ENCODE data around the gene BASP1.

BASP1 gene

GRCh38 chr5:17187786-17188170, 29.7 kb upstream of the BASP1 start:
- Histone ChIP-seq H4K12ac (ENCODE audit: low read depth, low read length) (no peak overlapping the region), H2AK5ac (ENCODE audit: low read length) (no peak overlapping the region), H3K9me3 (ENCODE audit: insufficient read depth, low read depth, low read length) (no peaks in the 10 kb centered on the region), H3K4ac (ENCODE audit: low read depth, low read length) (no peak overlapping the region), H3K23ac (ENCODE audit: low read length) (no peak overlapping the region), H3K79me2 (ENCODE audit: control insufficient read depth, insufficient read depth, low read length, poor library complexity) (no peaks in the 10 kb centered on the region), H3K4me3 (ENCODE audit: low read depth, low read length) (no peak overlapping the region), H2AFZ (ENCODE audit: insufficient read depth, low read length, poor library complexity) (no peak overlapping the region), H4K8ac (ENCODE audit: low read depth, low read length) (no peak overlapping the region), H3K79me1 (ENCODE audit: low read length) (peaks cover 2% of the 10 kb centered on the region), H3K18ac (ENCODE audit: low read length) (peak overlapping the region; percentile 47), H3K14ac (ENCODE audit: low read length) (peak overlapping the region; percentile 19), H3K27ac (ENCODE audit: low read depth, low read length) (no peak overlapping the region), H3K36me3 (ENCODE audit: control insufficient read depth in 1 of 2, insufficient read depth in 2 of 2, low read length in 2 of 2) (no peaks in the 10 kb centered on the region), H3K27me3 (ENCODE audit: insufficient read depth, low read length) (no peaks in the 10 kb centered on the region), H3K9ac (ENCODE audit: low read length) (no peak overlapping the region), H4K91ac (ENCODE audit: low read depth, low read length) (no peak overlapping the region), H2BK5ac (ENCODE audit: low read depth, low read length, poor library complexity) (no peak overlapping the region), H2BK12ac (ENCODE audit: low read length) (peak overlapping the region; percentile 47), H2BK120ac (ENCODE audit: insufficient read depth, low read length, poor library complexity) (peak overlapping the region; percentile 53), H3K4me2 (ENCODE audit: low read length) (no peak overlapping the region), H3K4me1 (ENCODE audit: control insufficient read depth in 1 of 2, insufficient read depth in 2 of 2, low read length in 2 of 2) (peaks cover 6% of the 10 kb centered on the region in 2 experiments)
- no peak for DNase-seq
- no CpG with 5 or more reads among the region's 6 CpGs for WGBS (ENCODE audit: extremely low coverage, insufficient coverage, insufficient read length)

DNA sequence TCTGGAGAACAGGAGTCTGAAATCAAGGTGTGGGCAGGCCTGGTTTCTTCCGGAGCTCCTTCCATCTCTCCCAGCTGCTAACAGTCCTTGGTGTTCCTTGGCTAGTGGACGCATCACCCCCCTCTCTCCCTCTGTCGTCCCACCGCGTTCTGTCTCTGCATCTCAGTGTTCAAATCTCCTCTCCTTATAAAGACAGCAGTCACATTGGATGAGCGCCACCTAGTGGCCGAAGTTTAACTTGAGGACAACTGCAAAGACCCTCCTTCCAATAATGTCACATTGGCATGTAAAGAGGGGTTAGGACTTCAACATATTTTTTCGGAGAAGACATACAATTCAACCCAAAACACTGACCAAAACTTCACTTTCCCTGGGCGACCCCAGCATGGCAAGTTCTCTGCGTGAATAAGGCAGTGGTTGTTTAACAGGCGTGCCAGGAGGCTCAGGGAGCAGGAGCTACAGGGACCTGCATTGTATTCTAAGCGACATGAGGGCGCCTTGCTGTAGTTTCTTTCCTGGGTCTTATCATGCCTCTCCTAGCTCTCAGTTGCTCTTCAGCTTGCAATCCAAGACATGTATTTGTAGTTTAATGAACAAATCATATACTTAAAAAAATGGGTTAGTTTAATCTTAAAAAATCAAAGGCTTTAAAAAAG, 27.9 kb upstream of the BASP1 start:
- peak; percentile 81 to 90 for DNase-seq
- Histone ChIP-seq H3K79me1 (ENCODE audit: low read length) (peaks cover 2% of the 10 kb centered on the region), H3K27ac (ENCODE audit: low read depth, low read length) (no peak overlapping the region), H2AFZ (ENCODE audit: insufficient read depth, low read length, poor library complexity) (no peak overlapping the region), H3K18ac (ENCODE audit: low read length) (no peak overlapping the region), H4K8ac (ENCODE audit: low read depth, low read length) (no peak overlapping the region), H3K9ac (ENCODE audit: low read length) (no peak overlapping the region), H3K4me1 (ENCODE audit: control insufficient read depth in 1 of 2, insufficient read depth in 2 of 2, low read length in 2 of 2) (peaks cover 6% of the 10 kb centered on the region in 2 experiments), H4K91ac (ENCODE audit: low read depth, low read length) (no peak overlapping the region), H3K4me3 (ENCODE audit: low read depth, low read length) (no peak overlapping the region), H3K14ac (ENCODE audit: low read length) (no peak overlapping the region), H3K23ac (ENCODE audit: low read length) (no peak overlapping the region), H2AK5ac (ENCODE audit: low read length) (no peak overlapping the region), H4K12ac (ENCODE audit: low read depth, low read length) (no peak overlapping the region), H3K27me3 (ENCODE audit: insufficient read depth, low read length) (no peaks in the 10 kb centered on the region), H3K4ac (ENCODE audit: low read depth, low read length) (no peak overlapping the region), H2BK120ac (ENCODE audit: insufficient read depth, low read length, poor library complexity) (no peak overlapping the region), H3K9me3 (ENCODE audit: insufficient read depth, low read depth, low read length) (no peaks in the 10 kb centered on the region), H2BK5ac (ENCODE audit: low read depth, low read length, poor library complexity) (no peak overlapping the region), H2BK12ac (ENCODE audit: low read length) (no peak overlapping the region), H3K36me3 (ENCODE audit: control insufficient read depth in 1 of 2, insufficient read depth in 2 of 2, low read length in 2 of 2) (no peaks in the 10 kb centered on the region), H3K79me2 (ENCODE audit: control insufficient read depth, insufficient read depth, low read length, poor library complexity) (no peaks in the 10 kb centered on the region), H3K4me2 (ENCODE audit: low read length) (no peak overlapping the region)
- no CpG with 5 or more reads among the region's 13 CpGs for WGBS (ENCODE audit: extremely low coverage, insufficient coverage, insufficient read length)

DNA sequence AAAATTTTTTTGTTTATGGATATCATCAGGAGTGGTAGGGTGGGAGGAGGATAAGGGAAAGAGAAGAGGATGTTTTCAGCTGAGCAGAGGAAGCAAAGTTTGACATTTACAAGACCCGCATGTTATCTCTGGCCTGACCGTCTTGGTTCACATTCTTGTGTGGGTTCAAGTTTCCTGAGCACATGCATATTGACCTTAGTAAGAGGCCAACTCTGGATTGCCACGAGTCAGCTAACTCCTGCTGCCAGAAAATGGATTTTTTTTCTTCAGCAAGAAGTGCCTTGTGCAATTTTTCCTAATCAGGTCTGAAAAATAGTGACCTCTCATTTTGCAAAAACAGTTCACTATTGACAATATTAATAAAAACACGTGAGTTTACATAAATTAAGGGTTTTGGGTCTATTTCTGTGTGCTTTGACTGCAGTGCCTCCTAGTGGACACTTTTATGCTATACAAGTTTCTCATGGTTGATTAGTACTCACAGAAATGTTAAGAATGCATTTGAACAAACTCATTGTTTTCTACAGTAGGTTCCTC, 27.1 kb upstream of the BASP1 start:
- H3K9ac ChIP-seq (ENCODE audit: low read length), result no peak overlapping the region
- no peak overlapping the region for H3K4ac ChIP-seq (ENCODE audit: low read depth, low read length)
- H3K79me1 ChIP-seq (ENCODE audit: low read length), result peaks cover 2% of the 10 kb centered on the region
- H3K9me3 ChIP-seq (ENCODE audit: insufficient read depth, low read depth, low read length), result no peaks in the 10 kb centered on the region
- H3K4me2 ChIP-seq (ENCODE audit: low read length), result peak overlapping the region; percentile 29
- peak; percentile 54 to 84 for DNase-seq
- no peak overlapping the region for H2BK120ac ChIP-seq (ENCODE audit: insufficient read depth, low read length, poor library complexity)
- no peaks in the 10 kb centered on the region for H3K36me3 ChIP-seq (ENCODE audit: control insufficient read depth in 1 of 2, insufficient read depth in 2 of 2, low read length in 2 of 2)
- no peak overlapping the region for H3K4me3 ChIP-seq (ENCODE audit: low read depth, low read length)
- no peaks in the 10 kb centered on the region for H3K27me3 ChIP-seq (ENCODE audit: insufficient read depth, low read length)
- no peak overlapping the region for H2BK12ac ChIP-seq (ENCODE audit: low read length)
- H3K14ac ChIP-seq (ENCODE audit: low read length), result no peak overlapping the region
- no CpG with 5 or more reads among the region's 4 CpGs for WGBS (ENCODE audit: extremely low coverage, insufficient coverage, insufficient read length)
- no peak overlapping the region for H3K23ac ChIP-seq (ENCODE audit: low read length)
- no peak overlapping the region for H4K91ac ChIP-seq (ENCODE audit: low read depth, low read length)
- no peak overlapping the region for H3K18ac ChIP-seq (ENCODE audit: low read length)
- H4K8ac ChIP-seq (ENCODE audit: low read depth, low read length), result no peak overlapping the region
- no peak overlapping the region for H4K12ac ChIP-seq (ENCODE audit: low read depth, low read length)
- H2AFZ ChIP-seq (ENCODE audit: insufficient read depth, low read length, poor library complexity), result no peak overlapping the region
- H3K27ac ChIP-seq (ENCODE audit: low read depth, low read length), result no peak overlapping the region
- no peaks in the 10 kb centered on the region for H3K79me2 ChIP-seq (ENCODE audit: control insufficient read depth, insufficient read depth, low read length, poor library complexity)
- peaks cover 6% of the 10 kb centered on the region in 2 experiments for H3K4me1 ChIP-seq (ENCODE audit: control insufficient read depth in 1 of 2, insufficient read depth in 2 of 2, low read length in 2 of 2)
- no peak overlapping the region for H2AK5ac ChIP-seq (ENCODE audit: low read length)
- no peak overlapping the region for H2BK5ac ChIP-seq (ENCODE audit: low read depth, low read length, poor library complexity)

DNA sequence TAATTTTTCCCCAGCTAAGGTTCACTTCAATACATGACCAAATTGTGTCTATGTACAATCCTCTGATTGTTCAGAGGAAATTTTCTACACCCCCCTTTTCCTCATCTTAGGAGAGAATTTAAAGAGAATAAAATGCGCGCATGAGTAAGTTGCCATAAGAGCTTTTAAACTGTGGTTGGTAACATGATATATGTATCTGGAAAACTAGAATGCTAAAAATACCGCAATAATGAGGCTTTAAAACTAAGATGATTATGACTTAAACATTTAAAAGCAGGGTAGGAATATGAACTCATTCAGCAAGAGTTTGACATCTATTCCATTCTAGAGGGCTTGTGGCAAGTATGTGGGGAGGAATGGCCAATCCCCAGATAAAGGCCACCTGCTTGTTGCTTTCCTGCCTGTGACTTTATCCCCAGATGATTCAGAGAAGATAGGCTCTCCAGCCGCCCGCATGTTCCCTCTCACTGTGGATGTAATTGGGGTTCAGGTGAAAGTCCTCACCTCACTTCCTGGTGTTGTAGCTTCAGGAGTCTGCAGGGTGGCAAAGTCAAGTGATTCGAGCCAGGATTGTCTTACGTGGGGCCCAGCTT, 26.5 kb upstream of the BASP1 start:
- H3K27me3 ChIP-seq (ENCODE audit: insufficient read depth, low read length), result no peaks in the 10 kb centered on the region
- H2BK120ac ChIP-seq (ENCODE audit: insufficient read depth, low read length, poor library complexity), result no peak overlapping the region
- no peaks in the 10 kb centered on the region for H3K36me3 ChIP-seq (ENCODE audit: control insufficient read depth in 1 of 2, insufficient read depth in 2 of 2, low read length in 2 of 2)
- H2AFZ ChIP-seq (ENCODE audit: insufficient read depth, low read length, poor library complexity), result no peak overlapping the region
- H2BK5ac ChIP-seq (ENCODE audit: low read depth, low read length, poor library complexity), result no peak overlapping the region
- DNase-seq, result peak; percentile 77 to 79
- no peak overlapping the region for H4K8ac ChIP-seq (ENCODE audit: low read depth, low read length)
- peaks cover 2% of the 10 kb centered on the region for H3K79me1 ChIP-seq (ENCODE audit: low read length)
- H3K4me2 ChIP-seq (ENCODE audit: low read length), result no peak overlapping the region
- no peak overlapping the region for H3K27ac ChIP-seq (ENCODE audit: low read depth, low read length)
- H2AK5ac ChIP-seq (ENCODE audit: low read length), result no peak overlapping the region
- no peak overlapping the region for H3K9ac ChIP-seq (ENCODE audit: low read length)
- H3K4me3 ChIP-seq (ENCODE audit: low read depth, low read length), result no peak overlapping the region
- H4K12ac ChIP-seq (ENCODE audit: low read depth, low read length), result no peak overlapping the region
- no peak overlapping the region for H3K18ac ChIP-seq (ENCODE audit: low read length)
- H2BK12ac ChIP-seq (ENCODE audit: low read length), result peak overlapping the region; percentile 8
- WGBS (ENCODE audit: extremely low coverage, insufficient coverage, insufficient read length), result no CpG with 5 or more reads among the region's 7 CpGs
- H3K23ac ChIP-seq (ENCODE audit: low read length), result no peak overlapping the region
- no peaks in the 10 kb centered on the region for H3K9me3 ChIP-seq (ENCODE audit: insufficient read depth, low read depth, low read length)
- H3K14ac ChIP-seq (ENCODE audit: low read length), result no peak overlapping the region
- H4K91ac ChIP-seq (ENCODE audit: low read depth, low read length), result no peak overlapping the region
- no peak overlapping the region for H3K4ac ChIP-seq (ENCODE audit: low read depth, low read length)
- H3K79me2 ChIP-seq (ENCODE audit: control insufficient read depth, insufficient read depth, low read length, poor library complexity), result no peaks in the 10 kb centered on the region
- H3K4me1 ChIP-seq (ENCODE audit: control insufficient read depth in 1 of 2, insufficient read depth in 2 of 2, low read length in 2 of 2), result peaks cover 6% of the 10 kb centered on the region in 2 experiments
